Neural cell (in vitro differentiated cells): ENCODE data around the gene DENND5B. TPM values are rescaled to one million over a fixed set of nuclear protein-coding genes. Genes with fewer than 3 reads are reported as not detected.

Source experiments
- H2AFZ ChIP-seq: fragments of 200-600, 300-800 bp; sonication (generic), shearing (Covaris generic); 2 replicates; pipeline ENCODE4 v1.6.0; 2014; ENCODE audit warnings: low read depth, mild to moderate bottlenecking, antibody characterized with exemption, low read length, moderate library complexity
- H3F3A ChIP-seq: fragments of 200-600 bp; shearing (Covaris generic); 2 replicates; pipeline ENCODE4 v1.6.1; 2016; ENCODE audit warnings: mild to moderate bottlenecking, moderate library complexity, mixed read lengths, antibody characterized with exemption, low read length; ENCODE audit not compliant: insufficient read depth, poor library complexity, severe bottlenecking
- H3K27ac ChIP-seq: fragments of 200-600, 300-800 bp; sonication (generic), shearing (Covaris generic); 2 replicates; pipeline ENCODE4 v1.5.1; 2014; ENCODE audit warnings: mild to moderate bottlenecking, low read length, moderate library complexity
- H3K27me3 ChIP-seq: fragments of 300-800, 200-600 bp; sonication (generic), shearing (Covaris generic); 2 replicates; pipeline ENCODE4 v1.6.0; 2014; ENCODE audit warnings: mild to moderate bottlenecking, low read depth, low read length, moderate library complexity; ENCODE audit not compliant: insufficient read depth
- H3K36me3 ChIP-seq: fragments of 300-800, 200-600 bp; sonication (generic), shearing (Covaris generic); 2 replicates; pipeline ENCODE4 v1.5.1; 2014; ENCODE audit warnings: mild to moderate bottlenecking, antibody characterized with exemption, low read length, moderate library complexity; ENCODE audit not compliant: insufficient read depth
- H3K4me2 ChIP-seq: fragments of 300-800, 200-600 bp; sonication (generic), shearing (Covaris generic); 2 replicates; pipeline ENCODE4 v1.6.0; 2014; ENCODE audit warnings: mild to moderate bottlenecking, low read length
- H3K4me3 ChIP-seq: fragments of 300-800, 200-600 bp; sonication (generic), shearing (Covaris generic); 2 replicates; pipeline ENCODE4 v1.5.1; 2014; ENCODE audit warnings: mild to moderate bottlenecking, low read length, moderate library complexity
- H3K79me2 ChIP-seq: fragments of 200-600 bp; shearing (Covaris generic); replicated peaks from 2 replicates; pipeline ENCODE4 v1.6.0; 2014; ENCODE audit warnings: mild to moderate bottlenecking, low read length, moderate library complexity; ENCODE audit not compliant: insufficient read depth
- H3K9ac ChIP-seq: fragments of 300-800, 200-600 bp; sonication (generic), shearing (Covaris generic); 2 replicates; pipeline ENCODE4 v1.6.1; 2016; ENCODE audit warnings: mild to moderate bottlenecking, low read length, mixed read lengths
- H3K9me2 ChIP-seq: fragments of 200-600 bp; shearing (Covaris generic); 2 replicates; pipeline ENCODE4 v1.6.1; 2016; ENCODE audit warnings: mild to moderate bottlenecking, low read length, mixed read lengths; ENCODE audit not compliant: insufficient read depth
- H3K9me3 ChIP-seq: fragments of 200-600, 300-800 bp; sonication (generic), shearing (Covaris generic); 2 replicates; pipeline ENCODE4 v1.6.1; 2016; ENCODE audit warnings: mild to moderate bottlenecking, mixed run types, low read length, moderate library complexity, mixed read lengths
- H4K20me1 ChIP-seq: fragments of 200-600 bp; shearing (Covaris generic); 2 replicates; pipeline ENCODE4 v1.6.1; 2016; ENCODE audit warnings: mild to moderate bottlenecking, mixed run types; ENCODE audit not compliant: insufficient read depth
- EP300 ChIP-seq: fragments of 450-650 bp; conservative IDR thresholded peaks from 2 replicates; pipeline ENCODE4 v1.6.1; 2014; ENCODE audit warnings: antibody characterized with exemption, mild to moderate bottlenecking, moderate library complexity; ENCODE audit not compliant: poor library complexity, severe bottlenecking
- EZH2 ChIP-seq: fragments of 200-600, 300-800 bp; shearing (Covaris generic), sonication (generic); IDR thresholded peaks from 2 replicates; pipeline ENCODE4 v1.6.1; 2014; ENCODE audit warnings: antibody characterized with exemption, low read length, borderline replicate concordance, mild to moderate bottlenecking; ENCODE audit not compliant: insufficient read depth, poor library complexity, severe bottlenecking
- MXI1 ChIP-seq: fragments of 450-650 bp; conservative IDR thresholded peaks from 2 replicates; pipeline ENCODE4 v1.6.1; 2014; ENCODE audit warnings: antibody characterized with exemption, mild to moderate bottlenecking; ENCODE audit not compliant: poor library complexity, severe bottlenecking
- POLR2AphosphoS5 ChIP-seq: IDR thresholded peaks from 2 replicates; pipeline ENCODE4 v1.6.1; 2012
- RAD21 ChIP-seq: fragments of 450-650 bp; conservative IDR thresholded peaks from 2 replicates; pipeline ENCODE4 v1.6.1; 2014; ENCODE audit warnings: antibody characterized with exemption, mild to moderate bottlenecking, moderate library complexity
- SMC3 ChIP-seq: fragments of 450-650 bp; conservative IDR thresholded peaks from 2 replicates; pipeline ENCODE4 v1.6.1; 2014; ENCODE audit warnings: antibody characterized with exemption, mild to moderate bottlenecking, moderate library complexity; ENCODE audit not compliant: poor library complexity
- TAF1 ChIP-seq: IDR thresholded peaks from 2 replicates; pipeline ENCODE4 v1.6.1; 2012; ENCODE audit warnings: low read depth
- polyA plus RNA-seq: library from polyadenylated mRNA; depleted of rRNA; stranded (reverse); fragments of >200 nt; gene quantifications from 2 replicates; pipeline ENCODE4 v1.2.3, GENCODE V29; 2014
- TF ChIP-seq, protein P1 (sequence below): fragments of 450-650 bp; IDR thresholded peaks from 2 replicates; pipeline ENCODE4 v1.5.1; 2014; ENCODE audit warnings: antibody characterized with exemption, mild to moderate bottlenecking, moderate library complexity; ENCODE audit not compliant: poor library complexity, severe bottlenecking
- TF ChIP-seq, protein P2 (sequence below): IDR thresholded peaks from 2 replicates; pipeline ENCODE4 v1.6.1; 2012; ENCODE audit warnings: borderline replicate concordance

The DENND5B gene
- polyA plus RNA-seq, 1 donor from 2014 or later: 23.8 TPM

DNA sequence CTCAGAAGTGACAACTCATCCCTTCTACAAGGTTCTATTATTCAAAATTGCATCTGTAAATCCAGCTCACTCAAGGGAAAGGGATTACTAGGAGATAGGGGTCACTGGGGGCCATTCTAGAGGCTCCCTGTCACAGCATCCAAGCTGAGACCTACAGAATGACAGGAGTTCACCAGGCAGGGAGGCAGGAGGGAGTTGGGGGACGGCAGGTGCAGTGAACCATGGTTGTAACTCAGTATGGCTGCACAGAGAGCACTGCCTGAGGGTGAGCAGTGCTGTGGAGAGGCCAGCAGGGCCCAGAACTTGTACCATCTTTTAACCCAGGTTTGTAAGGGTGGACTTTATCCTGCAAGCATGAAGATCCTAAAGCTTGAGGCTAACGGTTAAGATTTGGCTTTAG, 227.1 kb downstream of the DENND5B start:
- Histone ChIP-seq H3K27me3 (no peaks in the 10 kb centered on the region), H2AFZ (no peak overlapping the region), H3K9me2 (no peaks in the 10 kb centered on the region), H3F3A (no peaks in the 10 kb centered on the region), H4K20me1 (no peaks in the 10 kb centered on the region), H3K27ac (no peak overlapping the region), H3K79me2 (no peaks in the 10 kb centered on the region), H3K4me3 (no peak overlapping the region), H3K36me3 (no peaks in the 10 kb centered on the region), H3K4me2 (no peak overlapping the region), H3K9me3 (no peaks in the 10 kb centered on the region), H3K9ac (no peak overlapping the region)
- TF ChIP-seq MXI1 (no peak), EP300 (no peak), SMC3 (no peak), RAD21 (no peak), EZH2 (no peak), POLR2AphosphoS5 (no peak), TAF1 (no peak)
- TF ChIP-seq, protein P1, sequence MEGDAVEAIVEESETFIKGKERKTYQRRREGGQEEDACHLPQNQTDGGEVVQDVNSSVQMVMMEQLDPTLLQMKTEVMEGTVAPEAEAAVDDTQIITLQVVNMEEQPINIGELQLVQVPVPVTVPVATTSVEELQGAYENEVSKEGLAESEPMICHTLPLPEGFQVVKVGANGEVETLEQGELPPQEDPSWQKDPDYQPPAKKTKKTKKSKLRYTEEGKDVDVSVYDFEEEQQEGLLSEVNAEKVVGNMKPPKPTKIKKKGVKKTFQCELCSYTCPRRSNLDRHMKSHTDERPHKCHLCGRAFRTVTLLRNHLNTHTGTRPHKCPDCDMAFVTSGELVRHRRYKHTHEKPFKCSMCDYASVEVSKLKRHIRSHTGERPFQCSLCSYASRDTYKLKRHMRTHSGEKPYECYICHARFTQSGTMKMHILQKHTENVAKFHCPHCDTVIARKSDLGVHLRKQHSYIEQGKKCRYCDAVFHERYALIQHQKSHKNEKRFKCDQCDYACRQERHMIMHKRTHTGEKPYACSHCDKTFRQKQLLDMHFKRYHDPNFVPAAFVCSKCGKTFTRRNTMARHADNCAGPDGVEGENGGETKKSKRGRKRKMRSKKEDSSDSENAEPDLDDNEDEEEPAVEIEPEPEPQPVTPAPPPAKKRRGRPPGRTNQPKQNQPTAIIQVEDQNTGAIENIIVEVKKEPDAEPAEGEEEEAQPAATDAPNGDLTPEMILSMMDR: no peak
- TF ChIP-seq, protein P2, sequence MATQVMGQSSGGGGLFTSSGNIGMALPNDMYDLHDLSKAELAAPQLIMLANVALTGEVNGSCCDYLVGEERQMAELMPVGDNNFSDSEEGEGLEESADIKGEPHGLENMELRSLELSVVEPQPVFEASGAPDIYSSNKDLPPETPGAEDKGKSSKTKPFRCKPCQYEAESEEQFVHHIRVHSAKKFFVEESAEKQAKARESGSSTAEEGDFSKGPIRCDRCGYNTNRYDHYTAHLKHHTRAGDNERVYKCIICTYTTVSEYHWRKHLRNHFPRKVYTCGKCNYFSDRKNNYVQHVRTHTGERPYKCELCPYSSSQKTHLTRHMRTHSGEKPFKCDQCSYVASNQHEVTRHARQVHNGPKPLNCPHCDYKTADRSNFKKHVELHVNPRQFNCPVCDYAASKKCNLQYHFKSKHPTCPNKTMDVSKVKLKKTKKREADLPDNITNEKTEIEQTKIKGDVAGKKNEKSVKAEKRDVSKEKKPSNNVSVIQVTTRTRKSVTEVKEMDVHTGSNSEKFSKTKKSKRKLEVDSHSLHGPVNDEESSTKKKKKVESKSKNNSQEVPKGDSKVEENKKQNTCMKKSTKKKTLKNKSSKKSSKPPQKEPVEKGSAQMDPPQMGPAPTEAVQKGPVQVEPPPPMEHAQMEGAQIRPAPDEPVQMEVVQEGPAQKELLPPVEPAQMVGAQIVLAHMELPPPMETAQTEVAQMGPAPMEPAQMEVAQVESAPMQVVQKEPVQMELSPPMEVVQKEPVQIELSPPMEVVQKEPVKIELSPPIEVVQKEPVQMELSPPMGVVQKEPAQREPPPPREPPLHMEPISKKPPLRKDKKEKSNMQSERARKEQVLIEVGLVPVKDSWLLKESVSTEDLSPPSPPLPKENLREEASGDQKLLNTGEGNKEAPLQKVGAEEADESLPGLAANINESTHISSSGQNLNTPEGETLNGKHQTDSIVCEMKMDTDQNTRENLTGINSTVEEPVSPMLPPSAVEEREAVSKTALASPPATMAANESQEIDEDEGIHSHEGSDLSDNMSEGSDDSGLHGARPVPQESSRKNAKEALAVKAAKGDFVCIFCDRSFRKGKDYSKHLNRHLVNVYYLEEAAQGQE: no peak

DNA sequence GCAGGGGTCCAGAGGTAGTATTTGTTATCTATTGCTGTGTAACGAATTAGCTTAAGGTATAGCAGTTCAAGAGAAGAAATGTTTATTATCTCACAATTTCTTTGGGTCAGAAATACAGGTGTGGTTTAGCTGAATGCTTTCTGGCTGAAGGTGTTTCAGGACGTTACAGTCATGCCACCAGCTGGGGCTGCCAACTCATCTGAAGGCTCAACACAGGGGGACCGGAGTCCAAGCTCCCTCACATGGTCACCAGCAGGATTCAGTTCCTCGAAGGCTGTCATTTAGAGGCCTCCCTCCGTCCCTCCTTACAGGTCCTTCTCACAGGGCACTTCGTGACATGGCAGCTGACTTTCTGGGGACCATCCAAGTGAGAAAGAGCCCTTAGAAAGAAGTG, 227.5 kb downstream of the DENND5B start:
- Histone ChIP-seq H2AFZ (no peak overlapping the region), H3K27ac (no peak overlapping the region), H3K9ac (no peak overlapping the region), H3K9me2 (no peaks in the 10 kb centered on the region), H3K4me2 (no peak overlapping the region), H3K27me3 (no peaks in the 10 kb centered on the region), H3F3A (no peaks in the 10 kb centered on the region), H4K20me1 (no peaks in the 10 kb centered on the region), H3K9me3 (no peaks in the 10 kb centered on the region), H3K36me3 (no peaks in the 10 kb centered on the region), H3K79me2 (no peaks in the 10 kb centered on the region), H3K4me3 (no peak overlapping the region)
- TF ChIP-seq, protein P2: no peak
- TF ChIP-seq MXI1 (no peak), TAF1 (no peak), EZH2 (no peak), POLR2AphosphoS5 (no peak)
- TF ChIP-seq, protein P1: no peak
